Osteocyte (in vitro differentiated cells): Measurements from ENCODE around the gene DNAJC9. TPM values are rescaled to one million over a fixed set of nuclear protein-coding genes. Genes with fewer than 3 reads are reported as not detected.

Experiments
- DNase-seq: peaks from one replicate; pipeline ENCODE4 v3.0.0; 2021; ENCODE audit warnings: mixed read lengths; ENCODE audit not compliant: unreplicated experiment; ENCODE audit errors: extremely low spot score
- H3K27ac Mint-ChIP-seq: one replicate; pipeline ENCODE4 v1.8.0; 2021; ENCODE audit warnings: mild to moderate bottlenecking, mixed read lengths; ENCODE audit not compliant: unreplicated experiment
- H3K27me3 Mint-ChIP-seq: one replicate; pipeline ENCODE4 v1.8.0; 2021; ENCODE audit warnings: mixed read lengths; ENCODE audit not compliant: unreplicated experiment
- H3K36me3 Mint-ChIP-seq: one replicate; pipeline ENCODE4 v1.8.0; 2021; ENCODE audit warnings: mixed read lengths; ENCODE audit not compliant: unreplicated experiment
- H3K4me1 Mint-ChIP-seq: one replicate; pipeline ENCODE4 v1.8.0; 2021; ENCODE audit warnings: mixed read lengths; ENCODE audit not compliant: unreplicated experiment
- H3K4me3 Mint-ChIP-seq: one replicate; pipeline ENCODE4 v1.8.0; 2021; ENCODE audit warnings: mild to moderate bottlenecking, moderate library complexity, mixed read lengths; ENCODE audit not compliant: unreplicated experiment
- H3K9me3 Mint-ChIP-seq: one replicate; pipeline ENCODE4 v1.8.0; 2021; ENCODE audit warnings: mixed read lengths; ENCODE audit not compliant: unreplicated experiment
- CTCF ChIP-seq: fragments of 200-600 bp; sonication (generic); IDR thresholded peaks from 2 replicates; pipeline ENCODE4 v1.5.0; 2021; ENCODE audit warnings: antibody characterized with exemption, mild to moderate bottlenecking, moderate library complexity
- long read RNA-seq: library from polyadenylated mRNA; unstranded; transcript quantifications from one replicate; pipeline ENCODE4 v2.0.0, GENCODE V29; 2021
- total RNA-seq: library from RNA; stranded (reverse); gene quantifications from 2 replicates; pipeline ENCODE4 v1.2.1, GENCODE V29; 2021

The DNAJC9 gene
- total RNA-seq, result 19.3 and 19.6 TPM in 2 replicates
- long read RNA-seq, transcript DNAJC9-201 (5 exons, 3,032 nt), result major isoform, 105 of 132 reads
- long read RNA-seq, partial matches to known transcripts, result 14 of 132 reads
- long read RNA-seq, other reads (novel, unspliced or antisense), result 13 of 132 reads

DNA sequence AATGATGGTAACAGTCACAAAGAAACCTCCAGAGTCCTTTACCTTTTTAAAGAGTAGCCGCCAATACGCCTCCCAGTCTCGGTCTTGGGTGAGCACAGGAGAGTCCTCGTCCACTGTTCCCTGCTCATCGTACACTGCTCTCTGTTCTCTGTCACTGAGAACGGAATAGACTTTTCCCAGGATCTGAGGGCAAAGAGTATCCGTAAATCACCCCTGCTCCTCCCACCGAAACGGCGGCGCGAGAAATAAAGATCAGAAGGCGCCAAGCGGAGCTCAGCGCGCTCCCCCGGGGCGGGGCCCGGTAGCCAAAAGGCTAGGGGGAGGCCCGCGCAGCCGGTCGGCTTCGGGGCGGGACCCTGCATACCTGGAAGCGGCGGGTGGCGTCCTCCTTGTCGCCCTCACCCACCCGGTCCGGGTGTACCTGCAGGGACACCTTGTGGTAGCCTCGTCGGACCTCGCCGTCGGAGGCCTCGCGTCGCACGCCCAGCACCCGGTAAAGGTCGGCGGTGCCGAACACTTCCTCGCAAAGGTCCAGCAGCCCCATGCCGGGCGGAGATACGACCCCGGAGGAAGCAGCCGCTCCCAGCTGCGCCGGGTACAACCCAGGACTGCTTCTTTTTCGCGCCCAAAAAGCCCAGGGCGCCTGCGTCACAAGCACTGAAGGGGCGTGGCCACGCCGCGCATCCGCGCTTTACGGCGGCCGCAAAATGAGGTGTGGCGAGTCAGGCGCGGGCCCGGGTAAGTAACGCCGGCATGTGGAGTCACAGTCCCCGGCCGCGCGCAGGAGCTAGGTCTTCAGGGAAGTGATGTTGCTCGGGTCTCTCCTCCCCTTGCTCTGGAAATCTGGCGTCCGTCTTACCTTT lies at the start of gene DNAJC9:
Gene DNAJC9, minus strand, starts transcription at position 610 of the 863 bp plus-strand sequence. Its CDS starts 66 bp downstream, at position 544.
- Mint-ChIP-seq H3K4me1 (peaks cover 52% of the 10 kb centered on the region), H3K36me3 (peaks cover 41% of the 10 kb centered on the region), H3K27ac (peak within 1 kb of the TSS; percentile 93)

GRCh38 chr10:73293461-73293860 lies 46.4 kb upstream of the DNAJC9 start:
- no peaks in the 10 kb centered on the region for H3K4me1 Mint-ChIP-seq
- H3K36me3 Mint-ChIP-seq, result peaks cover 8% of the 10 kb centered on the region
- H3K27ac Mint-ChIP-seq, result no peak overlapping the region
- peaks cover 69% of the 10 kb centered on the region for H3K27me3 Mint-ChIP-seq
- no peak overlapping the region for H3K4me3 Mint-ChIP-seq
- no peak for TF ChIP-seq CTCF
- DNase-seq, result no peak
- H3K9me3 Mint-ChIP-seq, result peaks cover 7% of the 10 kb centered on the region

More for the DNA sequence above, at the start of gene DNAJC9:
- no peaks in the 10 kb centered on the region for H3K27me3 Mint-ChIP-seq
- TF ChIP-seq CTCF, result no peak
- H3K9me3 Mint-ChIP-seq, result no peaks in the 10 kb centered on the region
- H3K4me3 Mint-ChIP-seq, result peak within 1 kb of the TSS; percentile 94
- DNase-seq, result peak; percentile 98

DNA sequence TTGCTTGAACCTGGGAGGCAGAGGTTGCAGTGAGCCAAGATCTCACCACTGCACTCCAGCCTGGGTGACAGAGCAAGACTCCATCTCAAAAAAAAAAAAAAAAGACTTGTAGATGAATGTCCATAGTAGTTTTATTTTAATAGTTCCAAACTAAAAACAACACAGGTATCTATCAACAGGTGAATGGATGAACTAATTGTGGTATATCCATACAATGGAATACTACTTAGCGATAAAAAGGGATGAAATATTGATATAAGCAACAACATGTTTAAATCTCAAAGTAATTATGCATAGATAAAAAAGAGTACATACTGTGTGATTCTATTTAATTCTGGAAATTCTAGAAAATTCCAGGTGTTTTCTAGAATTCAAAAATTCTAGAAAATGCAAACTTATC lies 42.9 kb upstream of the DNAJC9 start:
- H3K27me3 Mint-ChIP-seq, result peaks cover 40% of the 10 kb centered on the region
- no peak for TF ChIP-seq CTCF
- no peak overlapping the region for H3K4me3 Mint-ChIP-seq
- no peak for DNase-seq
- H3K27ac Mint-ChIP-seq, result no peak overlapping the region
- H3K4me1 Mint-ChIP-seq, result no peaks in the 10 kb centered on the region
- H3K9me3 Mint-ChIP-seq, result peaks cover 7% of the 10 kb centered on the region
- H3K36me3 Mint-ChIP-seq, result peaks cover 8% of the 10 kb centered on the region

DNA sequence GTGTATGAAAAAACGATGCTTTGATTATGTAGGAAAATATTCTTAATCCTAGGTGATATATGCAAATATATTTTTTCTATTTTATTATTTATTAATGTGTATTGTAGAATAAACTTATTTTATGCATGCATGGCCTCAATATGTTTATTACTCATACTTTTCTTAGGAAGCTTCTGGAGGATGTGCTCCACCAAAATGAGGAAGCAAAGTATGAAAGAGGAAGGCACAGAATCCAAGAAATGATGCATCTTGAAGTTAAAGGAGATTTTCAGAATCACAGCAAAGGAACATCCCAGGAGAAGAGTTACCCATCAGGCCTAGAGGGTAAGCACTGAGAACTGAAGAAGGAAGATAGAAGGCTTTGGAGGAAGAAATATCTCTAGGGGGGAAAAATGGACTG lies 40.4 kb upstream of the DNAJC9 start:
- Mint-ChIP-seq H3K27ac (no peak overlapping the region), H3K36me3 (peaks cover 8% of the 10 kb centered on the region), H3K4me3 (no peak overlapping the region), H3K27me3 (peaks cover 23% of the 10 kb centered on the region), H3K9me3 (peaks cover 7% of the 10 kb centered on the region), H3K4me1 (no peaks in the 10 kb centered on the region)
- no peak for TF ChIP-seq CTCF
- no peak for DNase-seq

DNA sequence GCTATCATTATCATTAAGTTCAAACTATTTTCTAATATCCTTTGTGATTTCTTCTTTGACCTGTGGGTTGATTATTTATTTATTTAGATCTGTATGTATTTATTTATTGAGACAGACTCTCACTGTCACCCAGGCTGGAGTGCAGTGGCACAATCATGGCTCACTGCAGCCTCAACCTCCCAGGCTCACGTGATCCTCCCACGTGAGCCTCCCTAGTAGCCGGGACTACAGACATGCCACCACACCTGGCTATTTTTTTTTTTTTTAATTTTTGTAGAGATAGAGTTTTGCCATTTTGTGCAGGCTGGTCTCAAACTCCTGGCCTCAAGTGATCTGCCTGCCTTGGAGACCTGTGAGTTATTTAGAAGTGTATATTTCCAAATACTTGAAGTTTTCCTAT lies 34.0 kb upstream of the DNAJC9 start:
- H3K36me3 Mint-ChIP-seq, result no peaks in the 10 kb centered on the region
- peaks cover 6% of the 10 kb centered on the region for H3K27me3 Mint-ChIP-seq
- H3K4me3 Mint-ChIP-seq, result no peak overlapping the region
- DNase-seq, result no peak
- no peak overlapping the region for H3K27ac Mint-ChIP-seq
- H3K9me3 Mint-ChIP-seq, result no peaks in the 10 kb centered on the region
- peaks cover 7% of the 10 kb centered on the region for H3K4me1 Mint-ChIP-seq
- no peak for TF ChIP-seq CTCF
